Measurements from ENCODE around the gene ENO2. TPM values are rescaled to one million over a fixed set of nuclear protein-coding genes. Genes with fewer than 3 reads are reported as not detected.

Gene ENO2
- total and polyA plus RNA-seq, 2 experiments from 2014 or later: 43.5 to 53.5 TPM

DNA sequence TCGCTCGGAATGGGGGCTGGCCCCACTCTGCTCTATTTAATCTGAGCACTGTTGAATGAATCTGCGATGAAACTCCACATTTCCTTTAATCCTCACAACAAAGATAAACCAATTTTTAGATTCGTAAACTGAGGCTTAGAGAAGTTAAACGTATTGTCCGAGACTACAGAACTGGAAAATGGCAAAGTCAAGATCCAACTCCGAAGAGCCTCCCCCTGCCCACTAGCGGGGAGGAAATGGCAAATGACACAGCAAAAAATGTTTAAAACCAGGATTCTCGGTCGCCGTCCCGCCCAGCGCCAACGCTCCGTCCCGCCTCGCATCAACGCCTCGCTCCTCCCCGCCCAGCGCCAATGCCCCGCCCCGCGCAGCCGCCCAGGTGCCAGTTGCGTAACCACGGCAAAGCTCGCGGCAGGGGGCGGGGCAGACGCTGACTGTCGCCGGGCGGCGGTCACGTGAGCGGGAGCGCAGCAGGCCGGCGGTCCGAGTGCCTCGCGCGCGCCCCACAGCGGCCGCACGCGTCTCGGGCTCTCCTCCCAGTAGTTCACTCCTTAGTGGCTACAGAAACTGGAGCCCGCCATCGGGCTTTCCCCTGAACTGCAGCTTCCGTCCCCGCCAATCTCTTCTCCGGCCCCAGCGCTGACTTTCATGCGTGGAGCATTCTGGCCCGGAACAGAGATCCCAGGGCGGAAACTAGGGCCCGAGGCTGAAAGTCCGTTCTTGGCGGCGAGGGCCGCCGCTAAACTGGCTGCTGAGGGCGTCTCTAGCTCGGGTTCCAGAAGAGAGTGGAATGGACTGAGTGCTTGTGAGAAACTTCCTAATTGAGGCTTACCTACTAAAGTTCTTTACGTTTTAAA is 23.4 kb upstream of the ENO2 start:
- Histone ChIP-seq H3K36me3 (ENCODE audit: insufficient read depth) (no peaks in the 10 kb centered on the region), H3K79me2 (replicated peaks; ENCODE audit: insufficient read depth) (no peaks in the 10 kb centered on the region), H2AFZ (peak overlapping the region; percentile 30; the same call in 1 of the 2 replicates), H3F3A (replicated peaks; ENCODE audit: low read depth) (peaks cover 26% of the 10 kb centered on the region), H3K27ac (ENCODE audit: low read depth) (peak overlapping the region; percentile 97), H3K4me3 (peak overlapping the region; percentile 54), H4K20me1 (replicated peaks; ENCODE audit: insufficient read depth) (no peaks in the 10 kb centered on the region), H3K27me3 (ENCODE audit: insufficient read depth) (no peaks in the 10 kb centered on the region), H3K4me1 (ENCODE audit: insufficient read depth) (peaks cover 30% of the 10 kb centered on the region), H3K4me2 (peak overlapping the region; percentile 78), H3K9me2 (ENCODE audit: insufficient read depth) (no peaks in the 10 kb centered on the region)
- Mint-ChIP-seq H3K36me3 (ENCODE audit: low read depth) (no peaks in the 10 kb centered on the region), H3K27me3 (ENCODE audit: insufficient read depth, low read depth, poor library complexity) (peaks cover 21% of the 10 kb centered on the region), H3K9me3 (no peaks in the 10 kb centered on the region; the same call in 1 of the 3 replicates), H3K4me1 (peaks cover 17% of the 10 kb centered on the region), H3K27ac (peak overlapping the region; percentile 100), H3K4me3 (peak overlapping the region; percentile 71)
- ATAC-seq (peak; percentile 95), DNase-seq (ENCODE audit: low spot score) (peak; percentile 99)
- TF ChIP-seq, protein P1, sequence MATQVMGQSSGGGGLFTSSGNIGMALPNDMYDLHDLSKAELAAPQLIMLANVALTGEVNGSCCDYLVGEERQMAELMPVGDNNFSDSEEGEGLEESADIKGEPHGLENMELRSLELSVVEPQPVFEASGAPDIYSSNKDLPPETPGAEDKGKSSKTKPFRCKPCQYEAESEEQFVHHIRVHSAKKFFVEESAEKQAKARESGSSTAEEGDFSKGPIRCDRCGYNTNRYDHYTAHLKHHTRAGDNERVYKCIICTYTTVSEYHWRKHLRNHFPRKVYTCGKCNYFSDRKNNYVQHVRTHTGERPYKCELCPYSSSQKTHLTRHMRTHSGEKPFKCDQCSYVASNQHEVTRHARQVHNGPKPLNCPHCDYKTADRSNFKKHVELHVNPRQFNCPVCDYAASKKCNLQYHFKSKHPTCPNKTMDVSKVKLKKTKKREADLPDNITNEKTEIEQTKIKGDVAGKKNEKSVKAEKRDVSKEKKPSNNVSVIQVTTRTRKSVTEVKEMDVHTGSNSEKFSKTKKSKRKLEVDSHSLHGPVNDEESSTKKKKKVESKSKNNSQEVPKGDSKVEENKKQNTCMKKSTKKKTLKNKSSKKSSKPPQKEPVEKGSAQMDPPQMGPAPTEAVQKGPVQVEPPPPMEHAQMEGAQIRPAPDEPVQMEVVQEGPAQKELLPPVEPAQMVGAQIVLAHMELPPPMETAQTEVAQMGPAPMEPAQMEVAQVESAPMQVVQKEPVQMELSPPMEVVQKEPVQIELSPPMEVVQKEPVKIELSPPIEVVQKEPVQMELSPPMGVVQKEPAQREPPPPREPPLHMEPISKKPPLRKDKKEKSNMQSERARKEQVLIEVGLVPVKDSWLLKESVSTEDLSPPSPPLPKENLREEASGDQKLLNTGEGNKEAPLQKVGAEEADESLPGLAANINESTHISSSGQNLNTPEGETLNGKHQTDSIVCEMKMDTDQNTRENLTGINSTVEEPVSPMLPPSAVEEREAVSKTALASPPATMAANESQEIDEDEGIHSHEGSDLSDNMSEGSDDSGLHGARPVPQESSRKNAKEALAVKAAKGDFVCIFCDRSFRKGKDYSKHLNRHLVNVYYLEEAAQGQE (IDR thresholded peaks at IDR 0.05; ENCODE audit: unreplicated experiment): no peak
- TF ChIP-seq ZNF114 (CRISPR knock-in tag; IDR thresholded peaks at IDR 0.05) (no peak; the same call in 1 of the 2 replicates), NANOG (IDR thresholded peaks at IDR 0.05; ENCODE audit: borderline replicate concordance) (0 out of 2 replicates have a peak, but pooled peaks have one; percentile 30), JUNB (IDR thresholded peaks at IDR 0.05; ENCODE audit: unreplicated experiment) (no peak), EZH2phosphoT487 (IDR thresholded peaks at IDR 0.05; ENCODE audit: unreplicated experiment) (no peak), ZNF331 (CRISPR knock-in tag; IDR thresholded peaks at IDR 0.05; ENCODE audit: low read depth) (no peak), CREB1 (CRISPR knock-in tag; IDR thresholded peaks at IDR 0.05; ENCODE audit: low read depth) (peak; percentile 80), STAT1 (IDR thresholded peaks at IDR 0.05; ENCODE audit: unreplicated experiment) (no peak), EZH2 (IDR thresholded peaks at IDR 0.05; ENCODE audit: low read depth, unreplicated experiment) (no peak), POLR2AphosphoS5 (IDR thresholded peaks at IDR 0.05; ENCODE audit: low read depth) (peak; percentile 79)
- TF ChIP-seq, protein P2, sequence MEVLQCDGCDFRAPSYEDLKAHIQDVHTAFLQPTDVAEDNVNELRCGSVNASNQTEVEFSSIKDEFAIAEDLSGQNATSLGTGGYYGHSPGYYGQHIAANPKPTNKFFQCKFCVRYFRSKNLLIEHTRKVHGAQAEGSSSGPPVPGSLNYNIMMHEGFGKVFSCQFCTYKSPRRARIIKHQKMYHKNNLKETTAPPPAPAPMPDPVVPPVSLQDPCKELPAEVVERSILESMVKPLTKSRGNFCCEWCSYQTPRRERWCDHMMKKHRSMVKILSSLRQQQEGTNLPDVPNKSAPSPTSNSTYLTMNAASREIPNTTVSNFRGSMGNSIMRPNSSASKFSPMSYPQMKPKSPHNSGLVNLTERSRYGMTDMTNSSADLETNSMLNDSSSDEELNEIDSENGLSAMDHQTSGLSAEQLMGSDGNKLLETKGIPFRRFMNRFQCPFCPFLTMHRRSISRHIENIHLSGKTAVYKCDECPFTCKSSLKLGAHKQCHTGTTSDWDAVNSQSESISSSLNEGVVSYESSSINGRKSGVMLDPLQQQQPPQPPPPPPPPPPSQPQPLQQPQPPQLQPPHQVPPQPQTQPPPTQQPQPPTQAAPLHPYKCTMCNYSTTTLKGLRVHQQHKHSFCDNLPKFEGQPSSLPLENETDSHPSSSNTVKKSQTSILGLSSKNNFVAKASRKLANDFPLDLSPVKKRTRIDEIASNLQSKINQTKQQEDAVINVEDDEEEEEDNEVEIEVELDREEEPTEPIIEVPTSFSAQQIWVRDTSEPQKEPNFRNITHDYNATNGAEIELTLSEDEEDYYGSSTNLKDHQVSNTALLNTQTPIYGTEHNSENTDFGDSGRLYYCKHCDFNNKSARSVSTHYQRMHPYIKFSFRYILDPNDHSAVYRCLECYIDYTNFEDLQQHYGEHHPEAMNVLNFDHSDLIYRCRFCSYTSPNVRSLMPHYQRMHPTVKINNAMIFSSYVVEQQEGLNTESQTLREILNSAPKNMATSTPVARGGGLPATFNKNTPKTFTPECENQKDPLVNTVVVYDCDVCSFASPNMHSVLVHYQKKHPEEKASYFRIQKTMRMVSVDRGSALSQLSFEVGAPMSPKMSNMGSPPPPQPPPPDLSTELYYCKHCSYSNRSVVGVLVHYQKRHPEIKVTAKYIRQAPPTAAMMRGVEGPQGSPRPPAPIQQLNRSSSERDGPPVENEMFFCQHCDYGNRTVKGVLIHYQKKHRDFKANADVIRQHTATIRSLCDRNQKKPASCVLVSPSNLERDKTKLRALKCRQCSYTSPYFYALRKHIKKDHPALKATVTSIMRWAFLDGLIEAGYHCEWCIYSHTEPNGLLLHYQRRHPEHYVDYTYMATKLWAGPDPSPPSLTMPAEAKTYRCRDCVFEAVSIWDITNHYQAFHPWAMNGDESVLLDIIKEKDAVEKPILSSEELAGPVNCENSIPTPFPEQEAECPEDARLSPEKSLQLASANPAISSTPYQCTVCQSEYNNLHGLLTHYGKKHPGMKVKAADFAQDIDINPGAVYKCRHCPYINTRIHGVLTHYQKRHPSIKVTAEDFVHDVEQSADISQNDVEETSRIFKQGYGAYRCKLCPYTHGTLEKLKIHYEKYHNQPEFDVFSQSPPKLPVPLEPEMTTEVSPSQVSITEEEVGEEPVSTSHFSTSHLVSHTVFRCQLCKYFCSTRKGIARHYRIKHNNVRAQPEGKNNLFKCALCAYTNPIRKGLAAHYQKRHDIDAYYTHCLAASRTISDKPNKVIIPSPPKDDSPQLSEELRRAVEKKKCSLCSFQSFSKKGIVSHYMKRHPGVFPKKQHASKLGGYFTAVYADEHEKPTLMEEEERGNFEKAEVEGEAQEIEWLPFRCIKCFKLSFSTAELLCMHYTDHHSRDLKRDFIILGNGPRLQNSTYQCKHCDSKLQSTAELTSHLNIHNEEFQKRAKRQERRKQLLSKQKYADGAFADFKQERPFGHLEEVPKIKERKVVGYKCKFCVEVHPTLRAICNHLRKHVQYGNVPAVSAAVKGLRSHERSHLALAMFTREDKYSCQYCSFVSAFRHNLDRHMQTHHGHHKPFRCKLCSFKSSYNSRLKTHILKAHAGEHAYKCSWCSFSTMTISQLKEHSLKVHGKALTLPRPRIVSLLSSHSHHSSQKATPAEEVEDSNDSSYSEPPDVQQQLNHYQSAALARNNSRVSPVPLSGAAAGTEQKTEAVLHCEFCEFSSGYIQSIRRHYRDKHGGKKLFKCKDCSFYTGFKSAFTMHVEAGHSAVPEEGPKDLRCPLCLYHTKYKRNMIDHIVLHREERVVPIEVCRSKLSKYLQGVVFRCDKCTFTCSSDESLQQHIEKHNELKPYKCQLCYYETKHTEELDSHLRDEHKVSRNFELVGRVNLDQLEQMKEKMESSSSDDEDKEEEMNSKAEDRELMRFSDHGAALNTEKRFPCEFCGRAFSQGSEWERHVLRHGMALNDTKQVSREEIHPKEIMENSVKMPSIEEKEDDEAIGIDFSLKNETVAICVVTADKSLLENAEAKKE (CRISPR knock-in tag; IDR thresholded peaks at IDR 0.05): no peak
- TF ChIP-seq, protein P3, sequence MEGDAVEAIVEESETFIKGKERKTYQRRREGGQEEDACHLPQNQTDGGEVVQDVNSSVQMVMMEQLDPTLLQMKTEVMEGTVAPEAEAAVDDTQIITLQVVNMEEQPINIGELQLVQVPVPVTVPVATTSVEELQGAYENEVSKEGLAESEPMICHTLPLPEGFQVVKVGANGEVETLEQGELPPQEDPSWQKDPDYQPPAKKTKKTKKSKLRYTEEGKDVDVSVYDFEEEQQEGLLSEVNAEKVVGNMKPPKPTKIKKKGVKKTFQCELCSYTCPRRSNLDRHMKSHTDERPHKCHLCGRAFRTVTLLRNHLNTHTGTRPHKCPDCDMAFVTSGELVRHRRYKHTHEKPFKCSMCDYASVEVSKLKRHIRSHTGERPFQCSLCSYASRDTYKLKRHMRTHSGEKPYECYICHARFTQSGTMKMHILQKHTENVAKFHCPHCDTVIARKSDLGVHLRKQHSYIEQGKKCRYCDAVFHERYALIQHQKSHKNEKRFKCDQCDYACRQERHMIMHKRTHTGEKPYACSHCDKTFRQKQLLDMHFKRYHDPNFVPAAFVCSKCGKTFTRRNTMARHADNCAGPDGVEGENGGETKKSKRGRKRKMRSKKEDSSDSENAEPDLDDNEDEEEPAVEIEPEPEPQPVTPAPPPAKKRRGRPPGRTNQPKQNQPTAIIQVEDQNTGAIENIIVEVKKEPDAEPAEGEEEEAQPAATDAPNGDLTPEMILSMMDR (conservative IDR thresholded peaks at IDR 0.05; ENCODE audit: low read depth in 2 of 2): peak; percentile 63 to 78
- TF ChIP-seq, protein P4, sequence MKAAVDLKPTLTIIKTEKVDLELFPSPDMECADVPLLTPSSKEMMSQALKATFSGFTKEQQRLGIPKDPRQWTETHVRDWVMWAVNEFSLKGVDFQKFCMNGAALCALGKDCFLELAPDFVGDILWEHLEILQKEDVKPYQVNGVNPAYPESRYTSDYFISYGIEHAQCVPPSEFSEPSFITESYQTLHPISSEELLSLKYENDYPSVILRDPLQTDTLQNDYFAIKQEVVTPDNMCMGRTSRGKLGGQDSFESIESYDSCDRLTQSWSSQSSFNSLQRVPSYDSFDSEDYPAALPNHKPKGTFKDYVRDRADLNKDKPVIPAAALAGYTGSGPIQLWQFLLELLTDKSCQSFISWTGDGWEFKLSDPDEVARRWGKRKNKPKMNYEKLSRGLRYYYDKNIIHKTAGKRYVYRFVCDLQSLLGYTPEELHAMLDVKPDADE (IDR thresholded peaks at IDR 0.05): peak; percentile 7; the same call in 1 of the 2 replicates

All from GM23338 (cell line).